ENCODE results near the gene KRT76. TPM values are rescaled to one million over a fixed set of nuclear protein-coding genes. Genes with fewer than 3 reads are reported as not detected.

KRT76 gene
- not detected in 2 replicates for total RNA-seq (2021)
- long read RNA-seq: 0 reads

GRCh38 chr12:52776913-52777395, at the start of gene KRT76:
TSS of gene KRT76 (minus strand) at chr12:52777345. CDS start at chr12:52777291, 54 bp downstream.
- Histone ChIP-seq H3K27ac (ENCODE audit: insufficient read length, low read depth, low read length) (no peak within 1 kb of the TSS), H4K8ac (replicated peaks; ENCODE audit: insufficient read length, low read depth, low read length) (no peak within 1 kb of the TSS), H3K18ac (ENCODE audit: insufficient read length, low read depth, low read length) (no peak within 1 kb of the TSS), H3K79me2 (ENCODE audit: insufficient read depth, low read length) (no peaks in the 10 kb centered on the region), H3K79me1 (ENCODE audit: insufficient read depth, low read depth, low read length, poor library complexity, severe bottlenecking) (no peaks in the 10 kb centered on the region), H3K4me2 (ENCODE audit: insufficient read depth, insufficient read length, low read length) (no peak within 1 kb of the TSS), H3K9ac (ENCODE audit: extremely low read depth, insufficient read length, low read length) (no peak within 1 kb of the TSS), H3K4me1 (ENCODE audit: insufficient read depth, low read length) (no peaks in the 10 kb centered on the region), H2BK5ac (ENCODE audit: insufficient read length, low read length) (no peak within 1 kb of the TSS), H3K4ac (ENCODE audit: low read depth, low read length) (no peak within 1 kb of the TSS), H3K56ac (ENCODE audit: insufficient read length, low read depth, low read length) (no peak within 1 kb of the TSS), H3T11ph (ENCODE audit: low read length) (no peak within 1 kb of the TSS), H4K5ac (ENCODE audit: insufficient read length, low read depth, low read length) (no peak within 1 kb of the TSS), H4K91ac (ENCODE audit: insufficient read length, low read depth, low read length) (no peak within 1 kb of the TSS), H2BK20ac (ENCODE audit: low read depth, low read length, poor library complexity, severe bottlenecking) (no peak within 1 kb of the TSS), H2AFZ (ENCODE audit: low read length) (no peak within 1 kb of the TSS), H2BK12ac (ENCODE audit: insufficient read length, low read depth, low read length) (no peak within 1 kb of the TSS), H2BK15ac (ENCODE audit: low read depth, low read length) (no peak within 1 kb of the TSS), H2AK5ac (ENCODE audit: insufficient read length, low read length) (no peak within 1 kb of the TSS), H3K9me3 (ENCODE audit: control insufficient read depth, low read depth, low read length) (no peaks in the 10 kb centered on the region), H3K23me2 (ENCODE audit: insufficient read length, low read depth, low read length, poor library complexity, severe bottlenecking) (no peaks in the 10 kb centered on the region), H3K27me3 (ENCODE audit: insufficient read depth, low read length) (no peaks in the 10 kb centered on the region), H3K14ac (ENCODE audit: insufficient read depth, low read length) (no peak within 1 kb of the TSS; the same call in 1 of the 2 replicates), H3K23ac (ENCODE audit: insufficient read length, low read depth, low read length) (no peak within 1 kb of the TSS), H2BK120ac (ENCODE audit: low read depth, low read length, poor library complexity, severe bottlenecking) (no peak within 1 kb of the TSS), H4K20me1 (ENCODE audit: control insufficient read depth, insufficient read depth, insufficient read length) (no peaks in the 10 kb centered on the region)
- Mint-ChIP-seq H3K36me3 (ENCODE audit: insufficient read depth in 1 of 3, low read depth in 3 of 3) (no peaks in the 10 kb centered on the region), H3K27me3 (ENCODE audit: low read depth) (peaks cover 21% of the 10 kb centered on the region), H3K27ac (peak within 1 kb of the TSS in 1 of 3 experiments; percentile 28; a peak in 2 of 7 replicates), H3K4me3 (no peak within 1 kb of the TSS), H3K4me1 (no peaks in the 10 kb centered on the region), H3K9me3 (no peaks in the 10 kb centered on the region)
- WGBS (ENCODE audit: extremely low coverage, insufficient read length, low lambda C conversion rate): no CpG with 5 or more reads among the region's 8 CpGs
- no peak for TF ChIP-seq CTCF (conservative IDR thresholded peaks at IDR 0.05)
- DNase-seq: no peak

All from H9 (cell line).